GM21515 (cell line): ENCODE data around the gene STX1A.
"Not testable (repeated sequence)": the region's sequence is repeated elsewhere in the genome, so short reads cannot be mapped to it uniquely, and the experiment has no call there.

ENCODE experiments used
- ATAC-seq: cut with Tn5 transposase; IDR thresholded peaks from one replicate; pipeline ENCODE4 v1.9.1; 2021; ENCODE audit not compliant: unreplicated experiment

The STX1A gene

GRCh38 chr7:73736885-73737284 lies 17.4 kb upstream of the STX1A start:
- ATAC-seq: no peak

GRCh38 chr7:73735528-73735905 lies 16.0 kb upstream of the STX1A start:
- ATAC-seq: no peak

- ATAC-seq: peak; percentile 40
Observed at GRCh38 chr7:73734619-73735527, 15.4 kb upstream of the STX1A start.

GRCh38 chr7:73732397-73732796 lies 12.9 kb upstream of the STX1A start:
- ATAC-seq: no peak

DNA sequence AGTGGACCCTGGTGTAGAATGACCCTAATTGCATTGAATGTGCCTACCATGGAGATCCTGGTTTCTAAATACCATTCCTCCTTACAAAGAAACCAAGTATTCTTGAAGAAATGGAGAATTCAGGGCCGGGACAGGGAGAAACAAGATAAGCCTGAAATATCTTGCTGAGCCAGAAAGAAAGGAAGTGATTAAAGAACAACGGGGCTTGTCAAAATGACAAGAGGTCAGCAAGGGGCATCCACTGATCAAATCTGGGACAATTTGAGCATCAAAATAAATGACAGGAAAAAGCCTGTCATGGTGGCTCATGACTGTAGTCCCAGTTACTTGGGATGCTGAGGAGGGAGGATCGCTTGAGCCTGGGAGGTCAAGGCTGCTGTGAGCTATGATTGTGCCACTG lies 11.0 kb upstream of the STX1A start:
- ATAC-seq: no peak

- no peak for ATAC-seq
Observed at GRCh38 chr7:73728551-73728950, 9.1 kb upstream of the STX1A start.

- ATAC-seq: no peak
Observed at GRCh38 chr7:73727952-73728351, 8.5 kb upstream of the STX1A start.

- ATAC-seq: peak; percentile 24
Observed at GRCh38 chr7:73726083-73726466, 6.6 kb upstream of the STX1A start.

GRCh38 chr7:73723813-73724212 lies 4.3 kb upstream of the STX1A start:
- no peak for ATAC-seq

GRCh38 chr7:73722785-73723184 lies 3.3 kb upstream of the STX1A start:
- ATAC-seq: no peak

DNA sequence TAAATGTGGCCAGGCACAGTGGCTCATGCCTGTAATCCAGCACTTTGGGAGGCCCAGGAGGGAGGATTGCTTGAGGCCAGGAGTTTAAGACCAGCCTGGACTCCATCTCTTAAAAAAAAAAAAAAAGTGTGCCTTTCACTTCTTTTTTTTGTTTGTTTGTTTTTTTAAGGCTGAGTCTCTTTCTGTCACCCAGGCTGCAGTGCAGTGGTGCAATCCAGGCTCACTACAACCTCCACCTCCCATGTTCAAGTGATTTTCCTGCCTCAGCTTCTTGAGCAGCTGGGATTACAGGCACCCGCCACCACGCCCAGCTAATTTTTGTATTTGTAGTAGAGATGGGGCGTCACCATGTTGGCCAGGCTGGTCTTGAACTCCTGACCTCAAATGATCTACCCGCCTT lies 2.7 kb upstream of the STX1A start:
- ATAC-seq: not testable (repeated sequence)

GRCh38 chr7:73721377-73721817 lies 1.9 kb upstream of the STX1A start:
- ATAC-seq: no peak

DNA sequence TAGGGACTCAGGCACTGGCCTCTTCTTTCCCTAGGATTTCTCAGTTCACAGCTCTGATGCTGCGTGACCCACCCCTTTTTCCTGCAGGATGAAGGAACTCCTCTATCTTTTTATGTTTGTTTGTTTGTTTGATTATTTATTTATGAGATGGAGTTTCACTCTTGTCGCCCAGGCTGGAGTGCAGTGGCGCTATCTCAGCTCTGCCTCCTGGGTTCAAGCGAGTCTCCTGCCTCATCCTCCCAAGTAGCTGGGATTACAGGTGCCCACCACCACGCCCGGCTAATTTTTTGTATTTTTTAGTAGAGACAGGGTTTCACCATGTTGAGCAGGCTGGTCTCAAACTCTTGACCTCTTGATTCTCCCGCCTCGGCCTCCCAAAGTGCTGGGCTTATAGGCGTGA lies 974 bp upstream of the STX1A start:
- not testable (repeated sequence) for ATAC-seq

- ATAC-seq: no peak
Observed at GRCh38 chr7:73719806-73720169, 319 bp upstream of the STX1A start.

- no peak for ATAC-seq
Observed at GRCh38 chr7:73718438-73718881, 1.0 kb downstream of the STX1A start.

- ATAC-seq: no peak
Observed at GRCh38 chr7:73717991-73718405, 1.5 kb downstream of the STX1A start.

DNA sequence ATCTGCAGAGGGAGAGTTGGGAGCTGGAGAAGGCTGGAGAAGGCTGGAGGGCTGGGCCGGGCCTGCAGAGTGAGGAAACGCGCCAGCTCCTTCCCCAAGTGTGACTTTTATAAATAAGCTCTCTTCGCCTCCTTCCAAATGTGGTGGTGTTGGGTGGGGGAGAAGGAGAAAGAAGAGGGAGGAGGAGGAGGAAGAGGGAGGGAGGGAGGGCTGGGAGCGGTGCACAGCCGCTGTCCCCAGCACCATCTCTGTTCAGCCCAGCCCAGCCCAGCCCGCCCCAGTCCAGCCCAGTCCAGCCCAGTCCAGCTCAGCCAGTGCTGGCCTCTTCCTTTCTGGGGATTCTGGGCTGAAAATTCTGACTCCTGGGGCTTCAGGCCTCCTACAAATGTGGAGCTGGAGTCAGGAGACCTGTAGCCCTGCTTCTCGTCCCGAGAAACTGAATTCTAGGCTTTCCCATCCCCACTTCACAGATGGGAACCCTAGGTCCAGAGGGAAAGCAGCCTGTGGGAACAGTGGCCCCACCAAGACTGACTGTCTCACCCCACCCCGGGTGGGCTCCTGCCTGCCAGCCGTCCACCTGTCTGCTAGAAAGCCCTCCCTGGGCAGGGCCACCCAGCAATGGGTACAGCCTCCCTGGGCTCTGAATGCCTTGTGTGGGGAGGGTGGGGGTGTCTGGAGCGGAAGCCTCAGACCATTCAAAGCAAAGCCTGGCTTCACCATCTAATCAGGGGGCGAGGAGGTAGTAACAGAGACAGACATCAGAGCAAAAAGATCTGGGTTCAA lies 2.3 kb downstream of the STX1A start:
- ATAC-seq: no peak

- ATAC-seq: no peak
Observed at GRCh38 chr7:73716318-73716890, 3.1 kb downstream of the STX1A start.

GRCh38 chr7:73715648-73716317 lies 3.7 kb downstream of the STX1A start:
- ATAC-seq: no peak

DNA sequence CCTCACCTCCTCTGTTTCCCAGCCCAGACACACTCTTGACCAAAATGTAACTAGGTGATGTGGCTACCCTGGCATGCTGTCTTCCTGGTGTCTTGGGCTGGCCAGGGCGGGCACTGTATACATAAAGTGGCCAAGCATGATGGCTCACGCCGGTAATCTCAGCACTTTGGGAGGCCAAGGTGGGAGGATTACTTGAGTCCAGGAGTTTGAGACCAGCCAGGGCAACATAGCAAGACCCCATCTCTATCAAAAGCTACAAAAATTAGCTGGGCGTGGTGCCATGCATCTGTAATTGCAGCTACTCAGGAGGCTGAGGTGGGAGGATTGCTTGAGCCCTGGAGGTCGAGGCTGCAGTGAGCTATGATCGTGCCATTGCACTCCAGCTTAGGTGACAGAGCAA lies 6.2 kb downstream of the STX1A start:
- not testable (repeated sequence) for ATAC-seq

- ATAC-seq: no peak
Observed at GRCh38 chr7:73712773-73713172, 6.7 kb downstream of the STX1A start.
